ENCODE data around the gene LACRT. TPM values are rescaled to one million over a fixed set of nuclear protein-coding genes. Genes with fewer than 3 reads are reported as not detected.
A peak's percentile ranks its signal among the peaks of the same experiment; 100 is the strongest.
"Not testable (repeated sequence)": the region's sequence is repeated elsewhere in the genome, so short reads cannot be mapped to it uniquely, and the experiment has no call there.

The LACRT gene
- total RNA-seq, 1 donor from 2014 or later: not detected

- Histone ChIP-seq H4K20me1 (ENCODE audit: low read depth) (no peaks in the 10 kb centered on the region), H3K79me2 (ENCODE audit: low read depth) (no peaks in the 10 kb centered on the region), H3K36me3 (no peaks in the 10 kb centered on the region), H3K9me3 (ENCODE audit: low read depth) (no peaks in the 10 kb centered on the region), H3F3A (ENCODE audit: low read depth) (no peaks in the 10 kb centered on the region), H3K4me3 (no peak overlapping the region), H3K4me2 (no peak overlapping the region), H3K27ac (no peak overlapping the region), H3K9ac (no peak overlapping the region), H2AFZ (replicated peaks) (no peak overlapping the region), H3K27me3 (no peaks in the 10 kb centered on the region), H3K4me1 (no peaks in the 10 kb centered on the region)
- H3K4me1 Mint-ChIP-seq: no peaks in the 10 kb centered on the region
- H3K36me3 Mint-ChIP-seq: no peaks in the 10 kb centered on the region
- TF ChIP-seq EZH2phosphoT487 (IDR thresholded peaks at IDR 0.05): no peak
- TF ChIP-seq CTCF (IDR thresholded peaks at IDR 0.05): no peak
- TF ChIP-seq EZH2 (IDR thresholded peaks at IDR 0.05): no peak
- DNase-seq (ENCODE audit: low spot score): no peak
- peaks cover 3% of the 10 kb centered on the region for H3K9me3 Mint-ChIP-seq
- H3K27ac Mint-ChIP-seq: no peak overlapping the region
- no peaks in the 10 kb centered on the region for H3K27me3 Mint-ChIP-seq (ENCODE audit: insufficient read depth, low read depth)
- no peak overlapping the region for H3K4me3 Mint-ChIP-seq
These were observed 6.9 kb upstream of the LACRT start for GRCh38 chr12:54641554-54641953.

- Histone ChIP-seq H3K4me3 (no peak overlapping the region), H3K36me3 (no peaks in the 10 kb centered on the region), H3K9ac (no peak overlapping the region), H3F3A (ENCODE audit: low read depth) (no peaks in the 10 kb centered on the region), H3K79me2 (ENCODE audit: low read depth) (no peaks in the 10 kb centered on the region), H2AFZ (replicated peaks) (no peak overlapping the region), H3K9me3 (ENCODE audit: low read depth) (no peaks in the 10 kb centered on the region), H3K4me1 (no peaks in the 10 kb centered on the region), H4K20me1 (ENCODE audit: low read depth) (no peaks in the 10 kb centered on the region), H3K27me3 (no peaks in the 10 kb centered on the region), H3K27ac (no peak overlapping the region), H3K4me2 (no peak overlapping the region)
- H3K36me3 Mint-ChIP-seq: no peaks in the 10 kb centered on the region
- TF ChIP-seq CTCF (IDR thresholded peaks at IDR 0.05) (no peak), EZH2phosphoT487 (IDR thresholded peaks at IDR 0.05) (no peak)
- peaks cover 3% of the 10 kb centered on the region for H3K9me3 Mint-ChIP-seq
- no peaks in the 10 kb centered on the region for H3K4me1 Mint-ChIP-seq
- no peak overlapping the region for H3K4me3 Mint-ChIP-seq
- H3K27ac Mint-ChIP-seq: no peak overlapping the region
- H3K27me3 Mint-ChIP-seq (ENCODE audit: insufficient read depth, low read depth): no peaks in the 10 kb centered on the region
- no peak for DNase-seq (ENCODE audit: low spot score)
These were observed 6.4 kb upstream of the LACRT start for GRCh38 chr12:54641089-54641488.

GRCh38 chr12:54639112-54639511, 4.4 kb upstream of the LACRT start:
- not testable (repeated sequence) for H3K27ac ChIP-seq; H3K36me3 ChIP-seq; H3K27me3 ChIP-seq; H3K9me3 Mint-ChIP-seq; H3K4me1 ChIP-seq; H2AFZ ChIP-seq (replicated peaks); H3K4me3 ChIP-seq; H3K9me3 ChIP-seq (ENCODE audit: low read depth); H3K4me3 Mint-ChIP-seq; H3K27ac Mint-ChIP-seq; H3K9ac ChIP-seq; H3F3A ChIP-seq (ENCODE audit: low read depth); H3K4me1 Mint-ChIP-seq; DNase-seq (ENCODE audit: low spot score); H3K4me2 ChIP-seq; H3K79me2 ChIP-seq (ENCODE audit: low read depth); H3K36me3 Mint-ChIP-seq; H4K20me1 ChIP-seq (ENCODE audit: low read depth); H3K27me3 Mint-ChIP-seq (ENCODE audit: insufficient read depth, low read depth)

- H3K9me3 Mint-ChIP-seq: peaks cover 15% of the 10 kb centered on the region
- no peaks in the 10 kb centered on the region for H3K79me2 ChIP-seq (ENCODE audit: low read depth)
- H3K4me1 Mint-ChIP-seq: no peaks in the 10 kb centered on the region
- H3K36me3 ChIP-seq: no peaks in the 10 kb centered on the region
- H4K20me1 ChIP-seq (ENCODE audit: low read depth): no peaks in the 10 kb centered on the region
- no peaks in the 10 kb centered on the region for H3K36me3 Mint-ChIP-seq
- peaks cover 4% of the 10 kb centered on the region for H3K27me3 Mint-ChIP-seq (ENCODE audit: insufficient read depth, low read depth)
- H3K27me3 ChIP-seq: no peaks in the 10 kb centered on the region
- no peaks in the 10 kb centered on the region for H3F3A ChIP-seq (ENCODE audit: low read depth)
- peak; percentile 42 for DNase-seq (ENCODE audit: low spot score)
- no peak overlapping the region for H3K4me3 ChIP-seq
- TF ChIP-seq EZH2 (IDR thresholded peaks at IDR 0.05) (no peak), EZH2phosphoT487 (IDR thresholded peaks at IDR 0.05) (no peak), CTCF (IDR thresholded peaks at IDR 0.05) (peak; percentile 49)
- no peaks in the 10 kb centered on the region for H3K4me1 ChIP-seq
- H3K9ac ChIP-seq: no peak overlapping the region
- H3K9me3 ChIP-seq (ENCODE audit: low read depth): no peaks in the 10 kb centered on the region
- no peak overlapping the region for H3K27ac Mint-ChIP-seq
- H3K4me3 Mint-ChIP-seq: no peak overlapping the region
- H2AFZ ChIP-seq (replicated peaks): peak overlapping the region; percentile 63
- H3K4me2 ChIP-seq: no peak overlapping the region
- H3K27ac ChIP-seq: no peak overlapping the region
These were observed 2.5 kb downstream of the LACRT start for GRCh38 chr12:54631988-54632728.
